Fibroblast of skin of left quadriceps (primary cell): Measurements from ENCODE around the gene MANBA.

Source experiments
- DNase-seq, 2 experiments: peaks; one replicate each; pipeline ENCODE4 v3.0.0-alpha.2; 2013; ENCODE audit warnings: low read depth in 2 of 2

The MANBA gene

DNA sequence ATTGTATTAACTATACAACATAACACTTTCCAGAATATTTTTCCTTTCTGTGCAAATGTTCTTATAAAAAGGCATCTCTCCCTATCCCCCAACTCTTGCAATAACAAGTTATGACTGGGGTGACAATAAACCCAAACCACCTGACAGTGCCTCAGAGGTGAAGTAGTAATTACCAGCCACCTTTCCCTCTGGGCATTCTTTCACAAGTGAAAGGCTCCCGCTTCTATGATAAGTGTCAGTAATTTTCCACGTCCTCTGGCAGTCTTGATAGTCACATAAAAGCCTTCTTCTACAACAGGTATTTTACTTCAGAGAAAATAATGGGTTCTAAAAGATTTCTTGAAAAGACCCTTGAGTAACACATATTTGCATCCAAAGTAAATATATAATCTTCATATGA lies 82.7 kb downstream of the MANBA start:
- DNase-seq = no peak

DNA sequence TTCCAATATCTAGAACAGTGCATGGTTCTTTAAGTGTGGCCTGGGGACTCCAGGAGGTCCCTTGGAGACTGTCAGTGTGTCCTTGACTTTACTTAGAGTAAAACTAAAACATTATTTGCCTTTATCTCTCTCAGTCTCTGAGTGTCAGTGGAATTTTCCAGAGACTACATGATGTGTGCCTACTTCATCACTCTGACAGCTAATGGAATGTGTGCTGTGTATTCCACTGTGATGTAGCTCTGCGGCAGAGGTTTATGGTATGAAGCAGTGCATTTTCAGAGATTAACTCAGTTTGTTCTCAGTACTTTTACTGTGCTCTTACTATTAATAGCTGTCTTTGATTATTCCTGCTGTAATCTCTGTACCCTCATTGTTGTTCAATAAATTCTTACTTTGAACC lies 85.6 kb downstream of the MANBA start:
- DNase-seq = no peak

DNA sequence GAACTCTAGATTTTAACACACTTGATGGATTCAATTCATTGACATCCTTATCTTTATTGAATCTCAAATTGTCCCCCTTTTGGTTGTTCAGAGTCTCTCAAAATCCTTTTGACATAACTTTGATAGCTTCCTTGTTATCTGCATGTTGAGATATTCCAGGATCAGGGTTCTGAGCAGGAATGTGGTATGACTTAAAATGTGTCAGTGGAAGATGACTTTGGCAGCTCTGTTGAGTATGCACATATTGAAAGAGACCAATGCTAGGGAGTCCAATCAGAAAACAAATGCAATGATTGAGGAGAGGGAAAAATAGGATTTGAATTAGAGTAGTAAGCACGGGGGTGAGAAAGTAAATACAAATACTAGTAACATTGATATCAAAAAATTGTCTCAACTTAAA lies 93.8 kb downstream of the MANBA start:
- DNase-seq = no peak

DNA sequence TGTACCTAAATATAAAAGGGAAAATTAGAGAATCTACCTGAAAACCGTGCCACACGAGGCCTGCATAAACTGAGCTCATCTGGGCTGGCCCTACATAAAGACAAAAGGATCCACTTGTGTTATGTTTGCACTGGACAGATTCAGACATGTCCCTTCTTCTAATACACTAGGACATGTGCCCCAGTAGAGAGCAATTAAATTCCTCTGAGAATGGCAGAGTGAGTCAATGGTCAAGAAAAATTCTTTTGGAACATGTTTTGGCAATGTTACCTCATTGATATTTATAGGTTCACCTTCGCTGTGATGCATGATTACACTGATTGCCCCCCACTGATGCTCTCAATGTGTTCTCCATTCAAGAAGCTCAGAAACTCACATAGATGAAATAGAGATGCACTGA lies 95.2 kb downstream of the MANBA start:
- no peak for DNase-seq

- DNase-seq = peak; percentile 49 to 52
Observed at GRCh38 chr4:102663073-102663472, 97.7 kb downstream of the MANBA start.

DNA sequence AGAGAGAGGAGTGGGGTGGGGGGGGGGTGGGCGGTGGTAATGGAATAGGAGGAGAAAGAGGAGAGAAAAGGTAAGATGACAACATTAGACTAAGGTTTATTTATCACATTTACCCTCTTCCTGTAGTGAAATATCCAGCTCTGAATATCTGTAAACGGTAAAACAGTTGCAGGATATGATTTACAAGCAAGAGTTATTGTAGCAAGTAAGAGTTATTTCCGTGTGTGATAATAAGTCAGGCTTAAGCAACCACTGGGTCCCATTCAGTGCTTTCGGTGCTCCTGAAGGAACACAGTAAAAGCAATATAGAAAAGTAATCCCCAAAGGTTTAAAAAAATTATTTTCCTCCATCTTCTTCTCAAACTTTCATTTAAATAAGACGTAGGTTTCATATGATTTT lies 103.6 kb downstream of the MANBA start:
- no peak for DNase-seq

- no peak for DNase-seq
Observed at GRCh38 chr4:102647117-102647516, 113.7 kb downstream of the MANBA start.

GRCh38 chr4:102642631-102643298 lies 118.0 kb downstream of the MANBA start:
- peak; percentile 77 to 78 for DNase-seq

- no peak for DNase-seq
Observed at GRCh38 chr4:102641793-102642192, 119.0 kb downstream of the MANBA start.

DNA sequence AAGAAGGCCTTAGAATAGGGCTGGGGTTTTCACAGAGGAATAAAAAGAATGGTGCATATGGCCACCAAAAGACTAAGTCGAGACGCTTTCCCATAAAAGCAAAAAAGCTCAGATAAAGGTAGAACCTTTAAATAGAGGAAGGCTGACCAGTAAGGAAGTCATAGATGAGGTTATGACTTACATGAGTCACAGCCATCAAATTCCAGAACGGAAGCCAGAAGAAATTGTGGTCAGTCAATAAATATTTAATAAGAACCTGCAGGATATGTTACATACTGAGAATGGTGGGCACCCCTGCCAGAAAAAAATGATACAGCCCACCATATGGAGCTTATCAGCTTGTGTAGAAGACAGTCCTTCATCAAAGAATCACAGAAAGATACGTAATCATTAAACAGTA lies 120.1 kb downstream of the MANBA start:
- no peak for DNase-seq

GRCh38 chr4:102639598-102639997 lies 121.2 kb downstream of the MANBA start:
- DNase-seq = no peak

GRCh38 chr4:102638621-102639020 lies 122.1 kb downstream of the MANBA start:
- no peak for DNase-seq

DNA sequence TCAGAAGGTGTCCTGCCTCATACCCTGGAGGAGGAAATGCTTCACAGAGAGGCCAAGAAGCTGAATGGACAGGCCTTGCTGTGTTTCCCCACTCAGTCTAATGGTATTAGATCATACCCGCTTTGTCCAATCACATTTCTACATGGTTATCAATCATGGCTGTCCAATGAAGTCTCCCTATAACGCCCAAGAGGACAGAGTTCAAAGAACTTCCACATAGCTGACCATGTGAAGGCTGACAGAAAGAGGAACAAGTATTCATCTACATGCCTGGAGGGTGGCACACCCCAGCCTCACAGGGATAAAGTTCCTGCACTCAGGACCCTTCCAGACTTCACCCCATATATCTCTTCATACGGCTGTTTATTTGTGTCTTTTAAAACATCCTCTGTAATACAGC lies 123.4 kb downstream of the MANBA start:
- no peak for DNase-seq

- DNase-seq = no peak
Observed at GRCh38 chr4:102633100-102633499, 127.7 kb downstream of the MANBA start.

DNA sequence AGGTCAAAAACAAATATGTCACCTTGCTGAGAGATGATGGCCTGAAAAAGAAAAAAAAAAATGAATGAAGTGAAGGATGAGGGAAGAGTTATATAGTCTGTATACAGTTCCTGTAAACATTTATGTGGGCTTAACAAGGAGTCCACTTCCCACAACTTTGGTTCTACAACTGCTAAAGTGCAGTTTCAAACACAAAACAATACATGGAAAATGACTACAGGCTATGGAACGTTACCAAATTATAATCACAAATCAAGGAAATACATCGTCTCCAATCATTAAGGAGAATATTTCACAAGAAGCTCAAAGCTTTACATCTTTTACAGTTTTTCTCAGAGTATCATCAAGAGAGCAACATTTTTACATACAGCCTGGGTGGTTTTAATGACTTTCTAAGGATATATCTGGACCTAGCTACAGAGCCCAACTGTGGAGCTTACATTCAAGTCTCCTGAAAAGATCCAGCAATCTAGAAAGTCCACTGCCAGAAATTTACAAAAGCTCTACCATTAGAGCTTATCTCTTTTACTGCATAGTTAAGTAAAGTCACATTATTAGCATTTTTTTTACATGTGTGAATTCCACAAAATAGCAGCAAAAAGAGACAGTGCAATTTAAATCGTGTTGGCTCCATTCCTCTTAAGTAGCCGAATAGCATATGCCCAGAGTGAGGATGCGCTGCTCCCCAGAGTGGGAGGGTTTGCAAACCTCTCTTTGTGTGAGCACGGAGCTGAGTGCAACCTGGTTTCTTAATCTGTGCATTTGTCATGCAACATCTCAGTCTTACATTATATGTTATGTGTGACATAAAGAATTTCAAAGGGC lies 128.3 kb downstream of the MANBA start:
- DNase-seq = no peak

- DNase-seq = no peak
Observed at GRCh38 chr4:102631616-102632015, 129.2 kb downstream of the MANBA start.

DNA sequence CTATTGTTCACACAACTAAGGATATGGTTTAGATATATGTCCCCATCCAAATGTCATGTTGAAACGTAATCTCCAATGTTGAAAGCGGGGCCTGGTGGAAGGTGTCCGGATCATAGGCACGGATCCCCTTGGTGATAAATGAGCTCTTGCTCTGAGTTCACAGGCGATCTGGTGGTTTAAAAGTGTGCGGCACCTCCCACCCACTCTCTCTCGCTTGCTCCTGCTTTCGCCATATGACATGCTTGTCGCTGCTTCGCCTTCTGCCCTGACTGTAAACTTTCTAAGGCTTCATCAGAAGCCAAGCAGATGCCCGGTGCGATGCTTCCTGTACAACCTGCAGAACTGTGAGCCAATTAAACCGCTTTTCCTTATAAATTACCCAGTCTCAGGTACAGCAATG lies 131.1 kb downstream of the MANBA start:
- no peak for DNase-seq

GRCh38 chr4:102627831-102628523 lies 132.8 kb downstream of the MANBA start:
- DNase-seq = peak in 1 of 2 experiments; percentile 24

GRCh38 chr4:102625232-102625930 lies 135.4 kb downstream of the MANBA start:
- no peak for DNase-seq

DNA sequence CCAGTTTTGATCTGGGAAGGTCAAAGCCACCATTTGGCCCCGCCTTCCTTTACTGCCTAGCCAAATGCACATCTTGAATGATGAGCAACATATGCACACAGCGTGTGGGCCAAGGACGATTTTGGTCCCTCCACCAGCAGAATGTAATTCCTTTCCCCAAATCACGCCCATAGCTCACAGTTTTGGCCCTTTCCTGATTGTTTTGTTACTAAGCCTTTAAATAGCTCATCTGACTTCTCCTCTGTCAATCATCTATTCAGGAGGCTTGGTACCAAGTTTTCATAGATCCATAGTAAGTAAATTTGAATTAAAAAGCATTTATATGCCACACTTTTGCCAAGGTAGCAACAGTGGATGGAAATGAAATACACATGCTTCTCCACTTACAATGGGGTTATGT lies 136.3 kb downstream of the MANBA start:
- no peak for DNase-seq

DNA sequence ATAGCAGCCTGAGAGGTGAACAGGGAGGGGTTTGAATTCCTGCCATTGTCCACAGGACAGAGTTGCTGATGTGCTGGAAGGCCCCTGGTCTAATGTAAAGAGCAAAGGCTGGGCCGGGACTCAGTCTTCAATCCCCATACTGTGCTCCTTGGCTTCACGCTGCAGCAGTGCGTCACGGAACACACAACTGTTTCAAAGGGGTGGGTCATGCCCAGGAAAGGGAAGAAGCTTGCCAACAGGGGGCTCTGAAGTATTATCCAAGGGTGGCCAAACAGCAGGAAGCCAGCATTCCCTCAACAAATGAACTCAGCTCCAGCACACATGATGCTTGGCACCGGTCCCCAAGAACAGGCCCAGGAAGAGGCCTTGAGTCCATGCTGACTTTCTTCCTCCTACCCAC lies 137.1 kb downstream of the MANBA start:
- DNase-seq = peak; percentile 33 to 40
